HEK293 (cell line): ENCODE measurements around the gene UFL1.

Source experiments
- CTCF ChIA-PET: fragments of 350-600 bp; formaldehyde crosslinking; extraction: SDS; loops from one replicate; lab custom pipeline; 2021; ENCODE audit warnings: antibody characterized with exemption; lab: Yijun Ruan, JAX
- POLR2A ChIA-PET: fragments of 300-600 bp; formaldehyde crosslinking; extraction: SDS; loops from one replicate; lab custom pipeline; 2020; ENCODE audit warnings: antibody characterized with exemption, inconsistent platforms; lab: Yijun Ruan, JAX
- H3K27ac ChIP-seq: fragments of 200-500 bp; sonication (Bioruptor generic); 2 replicates; pipeline ENCODE4 v1.5.1; 2014; ENCODE audit warnings: low read depth, low read length, control low read depth, inconsistent platforms; ENCODE audit errors: extremely low read depth
- H3K36me3 ChIP-seq, 2 experiments: fragments of 200-500 bp in 1 of 2; sonication (Bioruptor generic) in 1 of 2; 1 replicate in 1 of 2; 2 replicates in 1 of 2; pipeline ENCODE4 v1.5.1; 2014 to 2017; ENCODE audit warnings: inconsistent platforms in 2 of 2, low read length in 2 of 2; ENCODE audit not compliant: control insufficient read depth in 2 of 2, insufficient read depth in 1 of 2
- H3K4me1 ChIP-seq: fragments of 200-500 bp; sonication (Bioruptor generic); 2 replicates; pipeline ENCODE4 v1.5.1; 2014; ENCODE audit warnings: mild to moderate bottlenecking, low read length, inconsistent platforms; ENCODE audit not compliant: control insufficient read depth, insufficient read depth
- H3K4me3 ChIP-seq: 2 replicates; pipeline ENCODE4 v1.5.1; 2011; ENCODE audit warnings: low read depth, mild to moderate bottlenecking, control low read depth, low read length, moderate library complexity
- H3K9me3 ChIP-seq: fragments of 200-500 bp; sonication (Bioruptor generic); 2 replicates; pipeline ENCODE4 v1.5.1; 2014; ENCODE audit warnings: low read depth, low read length, inconsistent platforms; ENCODE audit not compliant: control insufficient read depth, insufficient read depth
- BCL11B ChIP-seq: fragments of 450-650 bp; formaldehyde crosslinking; IDR thresholded peaks from 2 replicates; pipeline ENCODE4 v1.5.1; 2016; ENCODE audit warnings: low read depth, missing biosample characterization, missing genetic modification characterization
- EGR2 ChIP-seq: fragments of 450-650 bp; formaldehyde crosslinking; IDR thresholded peaks from 2 replicates; pipeline ENCODE4 v1.5.1; 2016; ENCODE audit warnings: low read depth, missing biosample characterization, missing genetic modification characterization
- GFI1B ChIP-seq: fragments of 450-650 bp; formaldehyde crosslinking; IDR thresholded peaks from 2 replicates; pipeline ENCODE4 v1.5.1; 2016; ENCODE audit warnings: missing biosample characterization, missing genetic modification characterization
- PRDM10 ChIP-seq: fragments of 450-650 bp; formaldehyde crosslinking; IDR thresholded peaks from 2 replicates; pipeline ENCODE4 v1.5.1; 2016; ENCODE audit warnings: missing biosample characterization, missing genetic modification characterization
- PRDM6 ChIP-seq: fragments of 450-650 bp; formaldehyde crosslinking; IDR thresholded peaks from 2 replicates; pipeline ENCODE4 v1.5.1; 2017; ENCODE audit warnings: missing biosample characterization, missing genetic modification characterization
- SCRT2 ChIP-seq: fragments of 450-650 bp; formaldehyde crosslinking; IDR thresholded peaks from 2 replicates; pipeline ENCODE4 v1.5.1; 2016; ENCODE audit warnings: missing biosample characterization, missing genetic modification characterization
- YY1 ChIP-seq: fragments of 450-650 bp; formaldehyde crosslinking; IDR thresholded peaks from 2 replicates; pipeline ENCODE4 v1.5.1; 2018; ENCODE audit warnings: missing biosample characterization, missing genetic modification characterization
- ZBTB21 ChIP-seq: fragments of 450-650 bp; formaldehyde crosslinking; IDR thresholded peaks from 2 replicates; pipeline ENCODE4 v1.5.1; 2017; ENCODE audit warnings: missing biosample characterization, missing genetic modification characterization
- ZBTB6 ChIP-seq: fragments of 450-650 bp; formaldehyde crosslinking; IDR thresholded peaks from 2 replicates; pipeline ENCODE4 v1.5.1; 2017; ENCODE audit warnings: missing biosample characterization, missing genetic modification characterization
- ZEB2 ChIP-seq: fragments of 450-650 bp; formaldehyde crosslinking; IDR thresholded peaks from 2 replicates; pipeline ENCODE4 v1.5.1; 2016; ENCODE audit warnings: missing biosample characterization, missing genetic modification characterization
- ZFP41 ChIP-seq: fragments of 450-650 bp; formaldehyde crosslinking; IDR thresholded peaks from 2 replicates; pipeline ENCODE4 v1.5.1; 2016; ENCODE audit warnings: missing biosample characterization, missing genetic modification characterization, borderline replicate concordance
- ZIC2 ChIP-seq: fragments of 450-650 bp; formaldehyde crosslinking; IDR thresholded peaks from 2 replicates; pipeline ENCODE4 v1.5.1; 2016; ENCODE audit warnings: missing biosample characterization, missing genetic modification characterization
- ZNF114 ChIP-seq: fragments of 450-650 bp; formaldehyde crosslinking; IDR thresholded peaks from 2 replicates; pipeline ENCODE4 v1.5.0; 2017; ENCODE audit warnings: missing biosample characterization, missing genetic modification characterization
- ZNF146 ChIP-seq: fragments of 450-650 bp; formaldehyde crosslinking; IDR thresholded peaks from 2 replicates; pipeline ENCODE4 v1.5.1; 2016; ENCODE audit warnings: missing biosample characterization, missing genetic modification characterization
- ZNF184 ChIP-seq: fragments of 450-650 bp; IDR thresholded peaks from 2 replicates; pipeline ENCODE4 v1.5.1; 2018; ENCODE audit warnings: missing biosample characterization, mild to moderate bottlenecking, missing genetic modification characterization
- ZNF2 ChIP-seq: fragments of 450-650 bp; formaldehyde crosslinking; IDR thresholded peaks from 2 replicates; pipeline ENCODE4 v1.5.1; 2016; ENCODE audit warnings: missing biosample characterization, missing genetic modification characterization
- ZNF248 ChIP-seq: fragments of 450-650 bp; formaldehyde crosslinking; IDR thresholded peaks from 2 replicates; pipeline ENCODE4 v1.5.1; 2017; ENCODE audit warnings: missing biosample characterization, missing genetic modification characterization
- ZNF335 ChIP-seq: fragments of 450-650 bp; formaldehyde crosslinking; conservative IDR thresholded peaks from 2 replicates; pipeline ENCODE4 v1.5.1; 2016; ENCODE audit warnings: missing biosample characterization, missing genetic modification characterization
- ZNF433 ChIP-seq: fragments of 450-650 bp; formaldehyde crosslinking; IDR thresholded peaks from 2 replicates; pipeline ENCODE4 v1.5.1; 2016; ENCODE audit warnings: missing biosample characterization, missing genetic modification characterization, low read depth
- ZNF510 ChIP-seq: fragments of 450-650 bp; formaldehyde crosslinking; IDR thresholded peaks from 2 replicates; pipeline ENCODE4 v1.5.1; 2018; ENCODE audit warnings: mild to moderate bottlenecking, missing genetic modification characterization, missing biosample characterization; ENCODE audit not compliant: insufficient replicate concordance
- ZNF521 ChIP-seq: fragments of 450-650 bp; formaldehyde crosslinking; IDR thresholded peaks from 2 replicates; pipeline ENCODE4 v1.5.1; 2017; ENCODE audit warnings: missing biosample characterization, mild to moderate bottlenecking, missing genetic modification characterization
- ZNF544 ChIP-seq: fragments of 450-650 bp; formaldehyde crosslinking; IDR thresholded peaks from 2 replicates; pipeline ENCODE4 v1.5.0; 2017; ENCODE audit warnings: missing biosample characterization, missing genetic modification characterization
- ZNF585B ChIP-seq: fragments of 450-650 bp; formaldehyde crosslinking; IDR thresholded peaks from 2 replicates; pipeline ENCODE4 v1.5.1; 2016; ENCODE audit warnings: missing biosample characterization, missing genetic modification characterization
- ZNF791 ChIP-seq: fragments of 450-650 bp; formaldehyde crosslinking; IDR thresholded peaks from 2 replicates; pipeline ENCODE4 v1.5.1; 2016; ENCODE audit warnings: missing biosample characterization, missing genetic modification characterization
- ZNF792 ChIP-seq: fragments of 450-650 bp; formaldehyde crosslinking; IDR thresholded peaks from 2 replicates; pipeline ENCODE4 v1.5.1; 2016; ENCODE audit warnings: missing biosample characterization, missing genetic modification characterization
- ZSCAN18 ChIP-seq: fragments of 450-650 bp; formaldehyde crosslinking; IDR thresholded peaks from 2 replicates; pipeline ENCODE4 v1.5.1; 2016; ENCODE audit warnings: missing biosample characterization, missing genetic modification characterization
- ZSCAN5A ChIP-seq: fragments of 450-650 bp; formaldehyde crosslinking; IDR thresholded peaks from 2 replicates; pipeline ENCODE4 v1.5.1; 2016; ENCODE audit warnings: missing biosample characterization, missing genetic modification characterization

Gene UFL1

GRCh38 chr6:96491926-96492325, 29.7 kb upstream of the UFL1 start:
- Histone ChIP-seq H3K9me3 (no peaks in the 10 kb centered on the region), H3K36me3 (no peaks in the 10 kb centered on the region), H3K4me1 (no peaks in the 10 kb centered on the region), H3K4me3 (no peak overlapping the region), H3K27ac (no peak overlapping the region)
- TF ChIP-seq ZNF521 (no peak), PRDM6 (no peak), ZBTB21 (tag by site-specific recombination) (no peak), ZNF335 (tag by site-specific recombination) (no peak), ZIC2 (no peak), ZNF2 (tag by site-specific recombination) (no peak), ZNF792 (tag by site-specific recombination) (no peak), BCL11B (no peak), ZNF510 (no peak), YY1 (tag by site-specific recombination) (no peak), ZEB2 (tag by site-specific recombination) (no peak), SCRT2 (tag by site-specific recombination) (no peak), EGR2 (tag by site-specific recombination) (no peak)
- ChIA-PET POLR2A (no interaction called here), CTCF (no interaction called here)

GRCh38 chr6:96499781-96500180, 21.8 kb upstream of the UFL1 start:
- CTCF ChIA-PET, result interaction anchor here (1.3 kb wide), 1 partner anchor 559 kb away, joined by 3 read pairs; no protein-coding TSS in a partner anchor
- Histone ChIP-seq H3K36me3 (no peaks in the 10 kb centered on the region), H3K4me1 (no peaks in the 10 kb centered on the region), H3K27ac (no peak overlapping the region), H3K4me3 (no peak overlapping the region), H3K9me3 (no peaks in the 10 kb centered on the region)
- POLR2A ChIA-PET, result no interaction called here
- no peak for TF ChIP-seq ZBTB6
- no peak for TF ChIP-seq ZNF433 (tag by site-specific recombination)
- TF ChIP-seq ZNF114 (tag by site-specific recombination), result no peak
- no peak for TF ChIP-seq ZNF184
- TF ChIP-seq PRDM6, result no peak
- no peak for TF ChIP-seq ZSCAN5A (tag by site-specific recombination)
- TF ChIP-seq ZNF510, result no peak
- no peak for TF ChIP-seq GFI1B (tag by site-specific recombination)
- TF ChIP-seq ZFP41 (tag by site-specific recombination), result no peak
- TF ChIP-seq ZSCAN18 (tag by site-specific recombination), result no peak
- TF ChIP-seq ZNF248, result no peak
- no peak for TF ChIP-seq ZNF544 (tag by site-specific recombination)
- no peak for TF ChIP-seq ZNF585B (tag by site-specific recombination)
- no peak for TF ChIP-seq ZNF146 (tag by site-specific recombination)
- no peak for TF ChIP-seq ZNF791 (tag by site-specific recombination)
- TF ChIP-seq PRDM10, result no peak
